Vagina (tissue), 2 donors: ENCODE measurements around the gene CHAC2. TPM values are rescaled to one million over a fixed set of nuclear protein-coding genes. Genes with fewer than 3 reads are reported as not detected.

Experiments
- DNase-seq, 2 donors: peaks; one replicate each; pipeline ENCODE4 v3.0.0-alpha.2; 2017; ENCODE audit errors: extremely low spot score in 2 of 2
- H3K27ac ChIP-seq: fragments of 200-600 bp; sonication (generic); one replicate; pipeline ENCODE4 v1.5.1; 2019
- H3K27me3 ChIP-seq: fragments of 200-600 bp; sonication (generic); one replicate; pipeline ENCODE4 v1.5.1; 2019
- H3K36me3 ChIP-seq, 2 donors: fragments of 200-600 bp; sonication (generic); one replicate each; pipeline ENCODE4 v1.5.1; 2017 to 2019
- H3K4me1 ChIP-seq: fragments of 200-600 bp; sonication (generic); one replicate; pipeline ENCODE4 v1.5.1; 2019
- H3K4me3 ChIP-seq, 2 donors: fragments of 200-600 bp; sonication (generic); 1 replicate in 1 of 2; 2 replicates in 1 of 2; pipeline ENCODE4 v1.5.1; 2016 to 2019
- H3K9me3 ChIP-seq: fragments of 200-600 bp; sonication (generic); one replicate; pipeline ENCODE4 v1.5.1; 2019
- POLR2A ChIP-seq, 2 donors: fragments of 450-650 bp; IDR thresholded peaks; one replicate each; pipeline ENCODE4 v1.6.1; 2017; ENCODE audit warnings: antibody characterized with exemption in 2 of 2, mild to moderate bottlenecking in 2 of 2, moderate library complexity in 2 of 2
- POLR2AphosphoS5 ChIP-seq, 2 donors: sonication (generic); formaldehyde crosslinking; IDR thresholded peaks; one replicate each; pipeline ENCODE4 v1.9.0; 2017; ENCODE audit warnings: antibody characterized with exemption in 2 of 2, mild to moderate bottlenecking in 2 of 2, low read depth in 1 of 2; ENCODE audit not compliant: insufficient read depth in 1 of 2
- intact Hi-C: fragments of 100-400 bp; cut with DNase I; formaldehyde crosslinking; loops from one replicate; pipeline ENCODE4 v1.15.1; 2023
- total RNA-seq: library from RNA; depleted of rRNA; stranded (reverse); fragments of >200 nt; gene quantifications from one replicate; pipeline ENCODE4 v1.2.3, GENCODE V29; 2016
- TF ChIP-seq, protein P1 (sequence below), 3 experiments: fragments of 450-650 bp in 2 of 3; fragments of 200-600 bp in 1 of 3; sonication (generic) in 1 of 3; IDR thresholded peaks; one replicate each; pipeline ENCODE4 v1.5.1; 2017 to 2019; ENCODE audit warnings: antibody characterized with exemption in 3 of 3, mild to moderate bottlenecking in 2 of 3, moderate library complexity in 2 of 3

CHAC2 gene
- total RNA-seq, 1 donor from 2014 or later: 1.7 TPM

DNA sequence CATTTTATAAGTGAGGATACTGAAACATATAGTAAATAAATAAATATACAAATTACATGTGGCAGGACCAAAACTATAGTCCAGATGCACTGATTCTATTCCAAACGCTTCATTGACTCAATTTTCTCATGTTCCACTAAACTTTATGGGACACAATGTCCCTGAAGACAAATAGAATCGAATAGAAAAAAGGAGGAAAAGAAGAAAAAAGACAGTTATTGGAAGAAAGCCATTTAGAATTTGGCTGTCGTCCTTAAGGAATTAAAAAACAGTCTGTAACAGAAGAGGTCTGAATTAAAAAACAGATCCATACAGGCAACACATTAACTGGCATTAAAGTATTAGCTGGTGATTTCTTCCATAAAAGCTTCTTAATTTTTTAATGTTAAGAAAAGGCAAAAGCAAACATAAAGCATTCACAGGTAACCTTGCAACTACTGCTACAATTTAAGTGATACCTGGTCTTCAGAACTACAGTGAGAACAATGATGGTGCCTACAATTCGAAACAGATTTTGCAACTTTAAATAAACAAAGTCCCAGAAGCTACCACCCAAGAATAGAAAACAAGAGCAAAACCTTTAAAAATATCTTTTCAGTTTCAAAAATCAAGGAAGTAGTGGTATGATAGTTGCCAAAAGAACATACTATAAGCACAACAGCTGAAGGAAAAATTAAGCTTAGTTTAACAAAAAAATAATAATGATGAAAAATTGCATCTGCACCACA is 17.4 kb upstream of the CHAC2 start:
- TF ChIP-seq POLR2AphosphoS5 (IDR thresholded peaks at IDR 0.05; ENCODE audit: insufficient read depth in 1 of 2, low read depth in 1 of 2): no peak
- H3K9me3 ChIP-seq: no peaks in the 10 kb centered on the region
- intact Hi-C loops: no loop called here
- DNase-seq: no peak
- no peak overlapping the region for H3K27ac ChIP-seq
- no peaks in the 10 kb centered on the region for H3K27me3 ChIP-seq
- peaks cover 17% of the 10 kb centered on the region for H3K4me1 ChIP-seq
- peaks cover 0 to 18% of the 10 kb centered on the region in 2 donors for H3K36me3 ChIP-seq
- no peak overlapping the region for H3K4me3 ChIP-seq

DNA sequence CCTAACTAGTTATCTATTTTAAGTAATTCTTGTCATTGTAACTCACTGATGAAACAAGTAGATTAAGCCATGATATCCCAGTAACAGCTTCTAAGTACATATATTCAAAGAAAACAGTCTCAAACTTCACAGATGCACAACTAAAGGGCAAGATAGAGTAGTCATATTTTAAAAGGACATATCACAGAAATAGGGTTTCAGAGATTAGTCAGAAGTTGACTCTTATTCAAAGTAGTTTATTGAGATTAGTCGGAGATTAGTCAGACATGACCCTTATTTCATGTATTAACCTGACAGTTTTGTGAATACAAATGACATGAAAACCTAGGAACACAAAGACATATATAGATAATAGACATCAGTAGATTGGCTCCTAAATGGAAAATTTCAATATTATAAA is 15.9 kb upstream of the CHAC2 start:
- no peak for DNase-seq
- intact Hi-C loops: no loop called here
- Histone ChIP-seq H3K4me3 (no peak overlapping the region), H3K27ac (no peak overlapping the region), H3K36me3 (peaks cover 0 to 17% of the 10 kb centered on the region in 2 donors), H3K9me3 (no peaks in the 10 kb centered on the region), H3K27me3 (no peaks in the 10 kb centered on the region), H3K4me1 (peaks cover 17% of the 10 kb centered on the region)
- TF ChIP-seq POLR2AphosphoS5 (IDR thresholded peaks at IDR 0.05; ENCODE audit: insufficient read depth in 1 of 2, low read depth in 1 of 2) (no peak), POLR2A (IDR thresholded peaks at IDR 0.05) (no peak)
- TF ChIP-seq, protein P1, sequence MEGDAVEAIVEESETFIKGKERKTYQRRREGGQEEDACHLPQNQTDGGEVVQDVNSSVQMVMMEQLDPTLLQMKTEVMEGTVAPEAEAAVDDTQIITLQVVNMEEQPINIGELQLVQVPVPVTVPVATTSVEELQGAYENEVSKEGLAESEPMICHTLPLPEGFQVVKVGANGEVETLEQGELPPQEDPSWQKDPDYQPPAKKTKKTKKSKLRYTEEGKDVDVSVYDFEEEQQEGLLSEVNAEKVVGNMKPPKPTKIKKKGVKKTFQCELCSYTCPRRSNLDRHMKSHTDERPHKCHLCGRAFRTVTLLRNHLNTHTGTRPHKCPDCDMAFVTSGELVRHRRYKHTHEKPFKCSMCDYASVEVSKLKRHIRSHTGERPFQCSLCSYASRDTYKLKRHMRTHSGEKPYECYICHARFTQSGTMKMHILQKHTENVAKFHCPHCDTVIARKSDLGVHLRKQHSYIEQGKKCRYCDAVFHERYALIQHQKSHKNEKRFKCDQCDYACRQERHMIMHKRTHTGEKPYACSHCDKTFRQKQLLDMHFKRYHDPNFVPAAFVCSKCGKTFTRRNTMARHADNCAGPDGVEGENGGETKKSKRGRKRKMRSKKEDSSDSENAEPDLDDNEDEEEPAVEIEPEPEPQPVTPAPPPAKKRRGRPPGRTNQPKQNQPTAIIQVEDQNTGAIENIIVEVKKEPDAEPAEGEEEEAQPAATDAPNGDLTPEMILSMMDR (IDR thresholded peaks at IDR 0.05): no peak

DNA sequence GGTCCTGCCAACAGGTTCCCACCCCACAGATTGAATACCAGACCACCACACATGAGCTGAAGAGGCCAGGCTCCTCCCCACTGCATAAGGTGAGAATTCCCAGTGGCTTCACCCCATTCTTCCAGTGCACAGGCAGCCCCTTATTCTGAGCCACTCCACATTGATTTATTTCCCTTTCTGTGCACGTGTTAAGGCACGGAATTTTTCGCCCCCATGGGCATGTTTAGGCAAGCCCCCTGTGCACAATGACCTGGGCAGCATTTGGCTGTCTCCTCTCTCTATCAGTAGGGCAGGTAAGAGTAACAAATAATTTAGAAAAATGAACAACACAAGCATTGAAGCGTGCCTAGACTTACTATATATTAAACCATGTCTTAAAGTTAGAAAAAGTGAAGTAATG is 15.2 kb upstream of the CHAC2 start:
- Histone ChIP-seq H3K27ac (no peak overlapping the region), H3K9me3 (no peaks in the 10 kb centered on the region), H3K4me1 (peaks cover 17% of the 10 kb centered on the region), H3K4me3 (no peak overlapping the region), H3K36me3 (peaks cover 0 to 11% of the 10 kb centered on the region in 2 donors), H3K27me3 (no peaks in the 10 kb centered on the region)
- intact Hi-C loops: no loop called here
- DNase-seq: no peak
- TF ChIP-seq POLR2AphosphoS5 (IDR thresholded peaks at IDR 0.05; ENCODE audit: insufficient read depth in 1 of 2, low read depth in 1 of 2): no peak
- no peak for TF ChIP-seq POLR2A (IDR thresholded peaks at IDR 0.05)
- TF ChIP-seq, protein P1 (IDR thresholded peaks at IDR 0.05): no peak

DNA sequence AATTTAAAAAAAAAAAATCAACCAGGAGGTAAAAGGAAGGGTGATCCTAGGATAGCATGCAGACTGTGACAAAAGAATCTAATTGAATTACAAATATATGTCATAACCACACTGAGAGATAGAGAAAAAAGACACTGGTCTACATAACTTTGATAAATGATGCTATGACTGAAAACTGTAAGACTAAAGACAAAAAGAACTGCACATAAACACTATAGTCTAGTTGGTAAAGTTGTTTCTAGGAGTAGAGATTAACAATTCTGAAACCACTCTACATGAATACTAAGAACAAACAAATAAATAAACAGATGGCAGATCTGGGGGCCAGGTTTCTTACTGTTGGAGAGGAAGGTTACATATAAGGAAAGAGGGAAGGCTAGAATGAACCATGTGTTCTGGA is 14.6 kb upstream of the CHAC2 start:
- DNase-seq: no peak
- Histone ChIP-seq H3K4me3 (no peak overlapping the region), H3K4me1 (peaks cover 17% of the 10 kb centered on the region), H3K9me3 (no peaks in the 10 kb centered on the region), H3K27me3 (no peaks in the 10 kb centered on the region), H3K27ac (no peak overlapping the region), H3K36me3 (peaks cover 0 to 9% of the 10 kb centered on the region in 2 donors)
- no peak for TF ChIP-seq POLR2A (IDR thresholded peaks at IDR 0.05)
- TF ChIP-seq POLR2AphosphoS5 (IDR thresholded peaks at IDR 0.05; ENCODE audit: insufficient read depth in 1 of 2, low read depth in 1 of 2): no peak
- TF ChIP-seq, protein P1 (IDR thresholded peaks at IDR 0.05): no peak
- intact Hi-C loops: no loop called here

DNA sequence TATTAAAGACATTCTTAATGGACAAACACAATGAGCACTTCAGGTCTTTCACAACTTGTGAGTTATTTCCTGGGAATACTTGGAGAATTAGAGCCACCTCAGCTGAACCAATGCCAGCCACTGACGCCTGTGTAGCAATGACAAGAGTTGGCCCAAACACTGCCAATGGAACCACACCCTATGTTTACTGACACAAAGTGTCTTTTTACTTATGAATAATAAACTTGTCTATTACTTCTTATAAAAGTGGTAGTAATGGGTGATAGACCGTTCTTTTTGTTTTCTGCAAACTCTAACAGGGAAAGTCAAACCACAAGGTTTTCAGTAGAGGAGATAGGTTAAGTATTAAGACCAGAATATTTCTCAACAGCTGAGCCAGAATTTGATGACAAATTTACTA is 12.5 kb upstream of the CHAC2 start:
- H3K4me1 ChIP-seq: peaks cover 17% of the 10 kb centered on the region
- no peak overlapping the region for H3K4me3 ChIP-seq
- TF ChIP-seq, protein P1 (IDR thresholded peaks at IDR 0.05): no peak
- TF ChIP-seq POLR2AphosphoS5 (IDR thresholded peaks at IDR 0.05; ENCODE audit: insufficient read depth in 1 of 2, low read depth in 1 of 2) (no peak), POLR2A (IDR thresholded peaks at IDR 0.05) (no peak)
- H3K27ac ChIP-seq: no peak overlapping the region
- H3K9me3 ChIP-seq: no peaks in the 10 kb centered on the region
- H3K36me3 ChIP-seq: no peaks in the 10 kb centered on the region
- no peak for DNase-seq
- intact Hi-C loops: no loop called here
- no peaks in the 10 kb centered on the region for H3K27me3 ChIP-seq
